Naive thymus-derived CD4-positive, alpha-beta T cell (primary cell): Measurements from ENCODE around the gene LYG1. TPM values are rescaled to one million over a fixed set of nuclear protein-coding genes. Genes with fewer than 3 reads are reported as not detected.
"Not testable (repeated sequence)": the region's sequence is repeated elsewhere in the genome, so short reads cannot be mapped to it uniquely, and the experiment has no call there.

ENCODE experiments used
- ATAC-seq: fragments of 150-1000 bp; cut with Tn5 transposase; 2 replicates; pipeline ENCODE4 v1.10.0; 2021; ENCODE audit warnings: mild to moderate bottlenecking, moderate library complexity
- CTCF ChIA-PET: fragments of 350-600 bp; sonication (Branson Sonifier 250); formaldehyde crosslinking; loops from one replicate; lab custom pipeline; 2021; ENCODE audit warnings: antibody characterized with exemption; lab: Charles Lee
- POLR2A ChIA-PET: fragments of 350-600 bp; sonication (Branson Sonifier 250); formaldehyde crosslinking; loops from one replicate; lab custom pipeline; 2021; ENCODE audit warnings: antibody characterized with exemption, inconsistent platforms; lab: Charles Lee
- DNase-seq, 9 donors: peaks; one replicate each; pipeline versions ENCODE4 v3.0.0 to v3.0.0-alpha.2; 2020 to 2022; ENCODE audit warnings: mixed read lengths in 1 of 9
- H3K27ac ChIP-seq: one replicate; pipeline ENCODE4 v1.7.0; 2013; ENCODE audit warnings: mild to moderate bottlenecking, low read depth, low read length, moderate library complexity
- H3K27me3 ChIP-seq, 2 donors: one replicate each; pipeline ENCODE4 v1.7.0; 2013; ENCODE audit warnings: low read length in 2 of 2, mild to moderate bottlenecking in 2 of 2, moderate library complexity in 2 of 2; ENCODE audit not compliant: control insufficient read depth in 2 of 2, insufficient read depth in 2 of 2
- H3K36me3 ChIP-seq, 3 experiments: 1 replicate in 2 of 3; 2 replicates in 1 of 3; pipeline ENCODE4 v1.7.0; 2013; ENCODE audit warnings: low read length in 3 of 3, mild to moderate bottlenecking in 3 of 3, moderate library complexity in 1 of 3; ENCODE audit not compliant: insufficient read depth in 3 of 3, control insufficient read depth in 2 of 3
- H3K4me1 ChIP-seq, 2 donors: one replicate each; pipeline ENCODE4 v1.7.0; 2013; ENCODE audit warnings: low read length in 2 of 2, mild to moderate bottlenecking in 2 of 2, moderate library complexity in 1 of 2; ENCODE audit not compliant: control insufficient read depth in 2 of 2, insufficient read depth in 2 of 2
- H3K4me3 ChIP-seq: 2 replicates; pipeline ENCODE4 v1.7.0; 2013; ENCODE audit warnings: mild to moderate bottlenecking, low read length
- H3K9me3 ChIP-seq, 3 experiments: 1 replicate in 2 of 3; 2 replicates in 1 of 3; pipeline ENCODE4 v1.7.0; 2013; ENCODE audit warnings: low read length in 3 of 3; ENCODE audit not compliant: control insufficient read depth in 2 of 3
- H3K27ac Mint-ChIP-seq, 9 donors: one replicate each; pipeline ENCODE4 v1.8.0; 2020 to 2022; ENCODE audit warnings: mixed read lengths in 9 of 9, mild to moderate bottlenecking in 8 of 9, moderate library complexity in 5 of 9, inconsistent platforms in 2 of 9
- H3K27me3 Mint-ChIP-seq, 5 donors: one replicate each; pipeline ENCODE4 v1.8.0; 2021 to 2022; ENCODE audit warnings: mixed read lengths in 5 of 5, mild to moderate bottlenecking in 1 of 5
- H3K36me3 Mint-ChIP-seq, 5 donors: one replicate each; pipeline ENCODE4 v1.8.0; 2020 to 2022; ENCODE audit warnings: mixed read lengths in 5 of 5, mild to moderate bottlenecking in 3 of 5, inconsistent platforms in 1 of 5
- H3K4me1 Mint-ChIP-seq, 7 donors: one replicate each; pipeline ENCODE4 v1.8.0; 2020 to 2022; ENCODE audit warnings: mixed read lengths in 7 of 7, mild to moderate bottlenecking in 3 of 7, inconsistent platforms in 1 of 7
- H3K4me3 Mint-ChIP-seq, 10 donors: one replicate each; pipeline ENCODE4 v1.8.0; 2020 to 2022; ENCODE audit warnings: mild to moderate bottlenecking in 10 of 10, mixed read lengths in 10 of 10, moderate library complexity in 6 of 10, inconsistent platforms in 2 of 10
- H3K9me3 Mint-ChIP-seq, 11 donors: one replicate each; pipeline ENCODE4 v1.8.0; 2020 to 2022; ENCODE audit warnings: mixed read lengths in 11 of 11, mild to moderate bottlenecking in 4 of 11, inconsistent platforms in 1 of 11, moderate library complexity in 1 of 11
- intact Hi-C, 2 donors: fragments of 100-400 bp; cut with micrococcal nuclease; formaldehyde crosslinking; loops; one replicate each; pipeline ENCODE4 v1.15.1; 2023
- polyA plus RNA-seq, 2 donors: library from polyadenylated mRNA; unstranded; fragments of 300-500 nt; fragmentation: Illumina TruSeq; gene quantifications; one replicate each; pipeline ENCODE4 v1.2.3, GENCODE V29; 2021
- total RNA-seq, 6 experiments: library from RNA in 5 of 6; stranded (reverse) in 5 of 6; gene quantifications; 1 replicate in 5 of 6; 2 replicates in 1 of 6; pipeline ENCODE4 v1.2.3 and lab custom pipeline; 2021 to 2026

The LYG1 gene
- total and polyA plus RNA-seq, 7 experiments from 2014 or later: 0.56 to 3.6 (median 2.9) TPM; not detected in 1

GRCh38 chr2:99325384-99325783 is 24.4 kb upstream of the LYG1 start:
- no peak overlapping the region for H3K4me3 ChIP-seq
- Mint-ChIP-seq H3K27ac (no peak overlapping the region), H3K27me3 (no peaks in the 10 kb centered on the region), H3K36me3 (peaks cover 9 to 44% (median 25%) of the 10 kb centered on the region in 5 donors), H3K9me3 (no peaks in the 10 kb centered on the region), H3K4me3 (no peak overlapping the region), H3K4me1 (peaks cover 3 to 10% (median 7%) of the 10 kb centered on the region in 7 donors)
- intact Hi-C loops: no loop called here
- no peaks in the 10 kb centered on the region for H3K9me3 ChIP-seq
- H3K27me3 ChIP-seq: no peaks in the 10 kb centered on the region
- POLR2A ChIA-PET: no interaction called here
- no peaks in the 10 kb centered on the region for H3K4me1 ChIP-seq
- H3K36me3 ChIP-seq: peaks cover 10 to 74% (median 30%) of the 10 kb centered on the region in 3 experiments
- CTCF ChIA-PET: no interaction called here
- DNase-seq (no peak), ATAC-seq (no peak)
- H3K27ac ChIP-seq: no peak overlapping the region

GRCh38 chr2:99317873-99318200 is 16.8 kb upstream of the LYG1 start:
- H3K27me3 Mint-ChIP-seq, H3K9me3 ChIP-seq, POLR2A ChIA-PET, H3K9me3 Mint-ChIP-seq, CTCF ChIA-PET, H3K27ac Mint-ChIP-seq, H3K4me3 Mint-ChIP-seq, H3K27me3 ChIP-seq, H3K4me1 Mint-ChIP-seq, H3K4me3 ChIP-seq, DNase-seq, H3K27ac ChIP-seq, ATAC-seq, intact Hi-C loops, H3K4me1 ChIP-seq: not testable (repeated sequence)
- peaks cover 11 to 56% (median 34%) of the 10 kb centered on the region in 5 donors for H3K36me3 Mint-ChIP-seq
- peaks cover 5 to 38% (median 5%) of the 10 kb centered on the region in 3 experiments for H3K36me3 ChIP-seq

- peaks cover 11 to 54% (median 33%) of the 10 kb centered on the region in 5 donors for H3K36me3 Mint-ChIP-seq
- H3K27ac Mint-ChIP-seq: no peak overlapping the region
- Histone ChIP-seq H3K27me3 (no peaks in the 10 kb centered on the region), H3K27ac (no peak overlapping the region), H3K4me3 (no peak overlapping the region), H3K4me1 (no peaks in the 10 kb centered on the region), H3K36me3 (peaks cover 5 to 37% (median 5%) of the 10 kb centered on the region in 3 experiments), H3K9me3 (no peaks in the 10 kb centered on the region)
- peaks cover 0 to 8% (median 6%) of the 10 kb centered on the region in 11 donors for H3K9me3 Mint-ChIP-seq
- H3K4me1 Mint-ChIP-seq: peaks cover 0 to 4% (median 0%) of the 10 kb centered on the region in 7 donors
- H3K27me3 Mint-ChIP-seq: no peaks in the 10 kb centered on the region
- ATAC-seq (no peak), DNase-seq (no peak)
- intact Hi-C loops: no loop called here
- CTCF ChIA-PET: no interaction called here
- POLR2A ChIA-PET: no interaction called here
- no peak overlapping the region for H3K4me3 Mint-ChIP-seq
Observed at GRCh38 chr2:99317161-99317872, 16.3 kb upstream of the LYG1 start.

GRCh38 chr2:99299580-99299979 is 1.4 kb downstream of the LYG1 start:
- Mint-ChIP-seq H3K4me3 (no peak overlapping the region), H3K27ac (no peak overlapping the region), H3K9me3 (peaks cover 0 to 4% (median 0%) of the 10 kb centered on the region in 11 donors), H3K27me3 (no peaks in the 10 kb centered on the region), H3K36me3 (peaks cover 11 to 60% (median 32%) of the 10 kb centered on the region in 5 donors), H3K4me1 (no peaks in the 10 kb centered on the region)
- no peaks in the 10 kb centered on the region for H3K27me3 ChIP-seq
- no peak for ATAC-seq
- ChIA-PET CTCF (no interaction called here), POLR2A (no interaction called here)
- DNase-seq: no peak
- intact Hi-C loops: no loop called here
- H3K4me1 ChIP-seq: no peaks in the 10 kb centered on the region
- peaks cover 0 to 14% (median 0%) of the 10 kb centered on the region in 3 experiments for H3K36me3 ChIP-seq
- no peaks in the 10 kb centered on the region for H3K9me3 ChIP-seq
- no peak overlapping the region for H3K4me3 ChIP-seq
- H3K27ac ChIP-seq: no peak overlapping the region

- no peak for DNase-seq
- H3K36me3 ChIP-seq: peaks cover 0 to 9% (median 0%) of the 10 kb centered on the region in 3 experiments
- peaks cover 0 to 4% (median 0%) of the 10 kb centered on the region in 11 donors for H3K9me3 Mint-ChIP-seq
- H3K36me3 Mint-ChIP-seq: peaks cover 7 to 51% (median 27%) of the 10 kb centered on the region in 5 donors
- ATAC-seq: no peak
- H3K27ac ChIP-seq: no peak overlapping the region
- CTCF ChIA-PET: no interaction called here
- intact Hi-C loops: no loop called here
- H3K4me3 ChIP-seq: no peak overlapping the region
- H3K27ac Mint-ChIP-seq: no peak overlapping the region
- H3K9me3 ChIP-seq: no peaks in the 10 kb centered on the region
- H3K4me3 Mint-ChIP-seq: no peak overlapping the region
- H3K4me1 ChIP-seq: no peaks in the 10 kb centered on the region
- H3K27me3 Mint-ChIP-seq: no peaks in the 10 kb centered on the region
- POLR2A ChIA-PET: interaction anchor here (0.6 kb wide), 1 partner anchor 117 kb away, joined by 3 read pairs; no protein-coding TSS in a partner anchor
- no peaks in the 10 kb centered on the region for H3K4me1 Mint-ChIP-seq
- H3K27me3 ChIP-seq: no peaks in the 10 kb centered on the region
Observed at GRCh38 chr2:99297994-99298393, 3.0 kb downstream of the LYG1 start.

GRCh38 chr2:99285526-99285925 is 15.5 kb downstream of the LYG1 start:
- POLR2A ChIA-PET: no interaction called here
- Histone ChIP-seq H3K4me3 (no peak overlapping the region), H3K27ac (no peak overlapping the region), H3K36me3 (peaks cover 0 to 7% (median 0%) of the 10 kb centered on the region in 3 experiments), H3K27me3 (no peaks in the 10 kb centered on the region), H3K4me1 (no peaks in the 10 kb centered on the region), H3K9me3 (no peaks in the 10 kb centered on the region)
- H3K4me1 Mint-ChIP-seq: no peaks in the 10 kb centered on the region
- H3K36me3 Mint-ChIP-seq: peaks cover 8 to 41% (median 27%) of the 10 kb centered on the region in 5 donors
- CTCF ChIA-PET: no interaction called here
- DNase-seq: no peak
- no peak overlapping the region for H3K4me3 Mint-ChIP-seq
- no peak for ATAC-seq
- H3K27ac Mint-ChIP-seq: no peak overlapping the region
- intact Hi-C loops: no loop called here
- no peaks in the 10 kb centered on the region for H3K27me3 Mint-ChIP-seq
- peaks cover 0 to 5% (median under 1%) of the 10 kb centered on the region in 11 donors for H3K9me3 Mint-ChIP-seq
